Measurements from ENCODE around the gene LHX2.

The LHX2 gene

GRCh38 chr9:124068251-124068650 is 56.7 kb downstream of the LHX2 start:
- DNase-seq, result no peak

- DNase-seq, result no peak
These were observed 63.2 kb downstream of the LHX2 start for GRCh38 chr9:124074746-124075145.

GRCh38 chr9:124075761-124076160 is 64.2 kb downstream of the LHX2 start:
- DNase-seq, result no peak

DNA sequence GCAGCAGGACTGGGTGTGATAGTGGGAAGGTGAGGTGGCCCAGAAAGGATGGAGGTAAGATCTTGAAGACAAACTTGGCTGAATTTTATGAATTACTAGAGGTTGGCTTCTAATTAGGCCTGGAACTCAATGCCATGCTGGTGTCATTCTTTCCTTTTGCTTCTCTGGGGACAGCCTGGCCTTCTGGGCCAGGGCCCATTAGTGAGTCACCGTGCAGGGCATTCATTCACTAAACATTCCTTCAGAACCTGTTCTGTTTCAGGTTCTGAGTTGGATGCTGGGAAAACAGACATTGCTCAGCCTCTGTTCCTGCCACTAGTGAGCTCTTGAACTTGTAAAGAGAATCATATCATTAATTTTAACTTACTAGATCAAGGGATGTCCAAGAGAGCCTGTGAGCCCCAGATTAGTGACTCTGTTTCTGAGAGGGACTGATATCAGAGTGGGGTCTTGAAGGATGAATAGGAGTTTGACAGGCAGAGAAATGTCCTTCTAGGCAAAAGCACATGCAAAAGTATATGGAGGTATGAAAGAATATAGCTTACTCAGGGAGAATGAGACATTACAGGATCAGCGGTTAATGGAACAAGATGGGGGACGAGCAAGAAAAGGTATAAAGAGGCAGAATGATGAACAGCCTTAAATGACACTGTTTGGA is 66.5 kb downstream of the LHX2 start:
- no peak for DNase-seq

DNA sequence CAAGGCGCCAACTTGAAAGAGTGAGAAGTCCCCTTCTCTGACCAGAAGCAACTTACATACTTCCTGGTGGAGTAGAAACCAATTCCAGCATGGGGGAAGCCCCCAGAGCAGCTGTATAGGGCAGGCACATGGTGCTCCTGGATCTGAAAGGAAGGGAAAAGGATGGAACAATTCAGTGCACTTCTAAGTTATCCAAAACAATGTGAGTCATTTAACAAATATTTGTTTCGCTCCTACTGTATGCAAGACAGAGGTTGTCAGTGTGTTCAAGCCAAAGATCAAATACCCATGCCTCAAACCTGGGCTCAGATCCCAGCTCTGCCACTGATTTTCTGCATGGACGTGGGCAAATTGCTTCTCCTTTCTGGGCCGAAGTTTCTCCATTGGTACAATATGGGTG is 67.1 kb downstream of the LHX2 start:
- no peak for DNase-seq

DNA sequence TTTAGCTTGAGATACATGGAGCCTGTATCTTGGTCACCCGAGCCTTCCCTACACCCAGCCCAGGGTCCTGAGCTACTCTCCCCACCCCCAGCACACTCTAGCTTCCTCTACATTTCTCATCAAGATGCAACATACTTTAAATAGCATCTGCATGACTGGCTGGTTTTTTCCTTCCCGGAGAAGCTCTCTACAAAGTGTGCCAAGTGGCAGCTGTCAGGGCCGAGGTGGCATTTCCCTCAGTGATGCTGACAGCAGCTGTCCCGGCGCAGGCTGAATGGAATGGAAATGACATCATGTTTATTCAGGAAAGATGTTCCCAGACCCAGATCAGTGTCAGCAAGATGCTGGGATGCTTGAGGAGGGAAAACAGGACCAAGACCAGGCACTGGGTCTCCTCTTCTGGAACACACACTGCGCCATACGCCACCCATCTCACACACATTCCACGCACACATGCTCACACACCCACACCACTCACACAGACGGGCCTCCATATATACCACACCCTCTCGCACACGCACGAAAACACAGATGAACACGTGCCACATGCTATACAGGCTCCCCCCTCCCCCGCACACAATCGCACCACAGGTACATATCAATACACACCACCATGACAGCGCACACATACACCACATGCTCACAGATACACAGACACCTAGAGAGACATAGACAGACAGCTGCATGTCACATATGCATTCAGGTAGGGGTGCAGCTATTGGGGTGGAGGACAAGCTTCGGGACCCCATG is 67.8 kb downstream of the LHX2 start:
- DNase-seq, result no peak

GRCh38 chr9:124082622-124083021 is 71.1 kb downstream of the LHX2 start:
- DNase-seq, result no peak
